Stimulated activated CD8-positive, alpha-beta memory T cell treated with anti-CD3 and anti-CD28 coated beads, Interleukin-4, amount 100 ng/mL, for 4 hours (primary cell): Measurements from ENCODE around the gene GGTLC2.
"Not testable (repeated sequence)": the region's sequence is repeated elsewhere in the genome, so short reads cannot be mapped to it uniquely, and the experiment has no call there.

ENCODE experiments used
- DNase-seq, 2 donors: peaks; one replicate each; pipeline ENCODE4 v3.0.0-alpha.2; 2020; ENCODE audit warnings: low read depth in 2 of 2, low spot score in 1 of 2

The GGTLC2 gene

GRCh38 chr22:22667966-22668880 is 23.8 kb downstream of the GGTLC2 start:
- DNase-seq: no peak

GRCh38 chr22:22669093-22669492 is 24.7 kb downstream of the GGTLC2 start:
- no peak for DNase-seq

GRCh38 chr22:22670076-22670795 is 25.8 kb downstream of the GGTLC2 start:
- DNase-seq: no peak

DNA sequence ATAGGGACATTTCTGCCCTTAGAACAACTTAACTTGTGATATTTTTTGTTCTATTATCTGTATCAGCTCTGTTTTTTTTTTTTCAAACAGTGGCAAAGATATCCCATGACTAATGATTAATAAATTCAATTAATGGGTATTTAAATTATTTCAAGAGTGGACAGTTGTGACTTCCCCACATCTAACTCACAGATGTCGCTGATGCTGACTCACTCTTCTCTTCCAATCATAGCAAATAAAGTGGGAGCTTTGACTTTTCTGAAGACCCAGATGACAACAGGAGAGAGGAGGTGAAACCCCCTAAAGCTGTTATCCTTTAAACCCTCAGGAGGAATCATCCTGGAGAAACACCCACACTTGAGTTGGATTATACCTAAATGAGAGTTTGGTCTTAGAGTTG is 27.1 kb downstream of the GGTLC2 start:
- no peak for DNase-seq

- DNase-seq: no peak
Observed at GRCh38 chr22:22673099-22673498, 28.7 kb downstream of the GGTLC2 start.

DNA sequence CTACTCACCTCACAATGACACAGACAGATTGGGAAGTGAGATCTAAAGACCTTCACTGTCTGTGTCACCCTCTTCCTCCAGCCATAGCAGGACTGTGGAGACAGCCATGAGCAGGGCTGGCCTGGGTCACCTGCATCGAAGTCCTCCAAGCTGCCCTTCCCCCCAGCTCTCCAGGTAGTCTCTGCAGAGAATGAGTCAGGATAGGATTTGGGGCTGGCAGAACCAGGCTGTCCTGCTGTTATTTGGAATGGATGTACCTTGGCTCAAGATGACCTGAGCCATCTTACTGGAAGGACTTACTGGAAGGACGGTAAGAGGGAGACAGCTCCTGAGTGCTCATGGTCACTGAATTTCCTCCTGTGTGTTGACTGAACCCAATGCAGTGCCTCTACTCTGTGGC is 29.2 kb downstream of the GGTLC2 start:
- no peak for DNase-seq

DNA sequence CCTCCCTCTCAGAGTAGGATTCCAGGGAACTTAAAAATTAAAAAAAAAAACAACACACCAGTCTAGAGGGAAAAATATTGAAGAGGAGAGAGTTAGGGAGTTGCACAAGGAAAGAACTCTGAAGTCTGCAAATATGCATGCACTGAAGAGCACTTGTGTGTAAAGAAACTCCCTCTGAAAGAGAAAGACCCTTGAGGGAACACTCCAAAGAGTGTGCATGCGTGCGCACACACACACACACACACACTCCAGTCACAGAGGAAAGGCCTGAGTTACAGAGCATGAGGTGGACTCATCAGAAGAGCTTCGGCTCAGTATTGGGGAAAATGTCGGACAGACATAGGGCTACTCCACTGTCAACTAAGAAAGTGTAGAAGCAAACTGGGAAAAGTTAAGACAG is 30.1 kb downstream of the GGTLC2 start:
- DNase-seq: no peak

- no peak for DNase-seq
Observed at GRCh38 chr22:22678970-22679369, 34.6 kb downstream of the GGTLC2 start.

DNA sequence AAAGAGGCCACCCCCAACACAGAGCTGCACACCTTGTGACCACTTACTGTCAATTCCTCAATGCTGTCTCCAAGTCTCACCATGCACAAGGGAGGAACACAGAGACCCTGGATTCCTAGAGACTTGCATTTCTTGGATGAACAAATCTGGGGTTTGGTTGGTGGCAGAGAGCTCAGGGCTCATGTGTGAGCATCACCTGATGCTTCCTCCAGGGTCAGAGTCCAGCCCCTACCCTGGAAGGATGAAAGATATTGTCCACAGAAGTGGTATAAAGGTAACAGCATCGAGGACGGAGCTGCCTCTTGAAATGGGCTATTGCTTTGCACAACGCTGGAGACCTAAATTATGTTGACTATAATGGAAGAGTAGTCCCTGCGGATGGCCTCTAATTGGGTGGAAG is 36.0 kb downstream of the GGTLC2 start:
- no peak for DNase-seq

GRCh38 chr22:22681221-22681739 is 36.9 kb downstream of the GGTLC2 start:
- DNase-seq: no peak

DNA sequence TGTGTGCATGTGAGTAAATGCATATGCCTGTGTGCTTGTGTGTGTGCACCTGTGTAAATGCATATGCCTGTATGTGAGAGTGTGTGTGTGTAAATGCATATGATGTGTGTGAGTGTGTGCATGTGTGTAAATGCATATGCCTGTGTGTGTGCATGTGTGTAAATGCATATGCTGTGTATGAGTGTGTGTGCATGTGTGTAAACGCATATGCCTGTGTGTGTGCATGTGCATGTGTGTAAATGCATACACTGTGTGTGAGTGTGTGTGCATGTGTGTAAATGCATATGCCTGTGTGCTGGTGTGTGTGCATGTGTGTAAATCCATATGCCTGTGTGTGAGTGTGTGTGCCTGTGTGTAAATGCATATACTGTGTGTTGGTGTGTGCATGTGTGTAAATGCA is 37.8 kb downstream of the GGTLC2 start:
- no peak for DNase-seq

DNA sequence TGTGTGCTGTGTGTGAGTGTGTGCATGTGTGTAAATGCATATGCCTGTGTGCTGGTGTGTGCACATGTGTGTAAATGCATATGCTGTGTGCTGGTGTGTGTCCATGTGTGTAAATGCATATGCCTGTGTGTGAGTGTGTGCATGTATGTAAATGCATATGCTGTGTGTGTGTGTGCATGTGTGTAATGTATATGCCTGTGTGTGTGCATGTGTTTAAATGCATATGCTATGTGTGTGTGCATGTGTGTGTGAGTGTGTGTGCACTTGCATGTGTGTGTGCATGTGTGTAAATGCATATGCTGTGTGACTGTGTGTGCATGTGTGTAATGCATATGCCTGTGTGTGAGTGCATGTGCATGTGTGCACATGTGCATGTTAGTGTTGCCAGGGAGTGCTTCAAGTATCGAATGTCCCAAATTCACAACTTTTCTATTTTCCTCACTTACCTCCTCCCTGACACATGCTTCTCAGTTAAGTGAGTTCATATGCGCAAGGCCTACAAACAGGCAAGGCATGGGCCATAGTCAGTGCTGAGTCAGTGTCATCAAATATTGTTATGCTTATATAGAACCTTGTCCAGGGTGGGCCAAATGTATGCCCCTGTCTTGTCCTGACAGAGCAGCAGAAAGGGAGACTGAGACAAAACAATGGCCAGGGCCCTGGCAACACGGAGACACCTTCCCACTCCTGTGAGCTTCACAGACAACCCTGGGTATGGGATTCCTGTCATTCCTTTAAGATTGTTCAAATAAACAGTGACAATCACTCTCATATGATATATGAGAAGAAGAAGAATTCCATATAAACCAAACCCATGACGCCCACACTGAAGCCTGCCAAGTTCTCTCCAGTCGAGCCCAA is 38.6 kb downstream of the GGTLC2 start:
- no peak for DNase-seq

DNA sequence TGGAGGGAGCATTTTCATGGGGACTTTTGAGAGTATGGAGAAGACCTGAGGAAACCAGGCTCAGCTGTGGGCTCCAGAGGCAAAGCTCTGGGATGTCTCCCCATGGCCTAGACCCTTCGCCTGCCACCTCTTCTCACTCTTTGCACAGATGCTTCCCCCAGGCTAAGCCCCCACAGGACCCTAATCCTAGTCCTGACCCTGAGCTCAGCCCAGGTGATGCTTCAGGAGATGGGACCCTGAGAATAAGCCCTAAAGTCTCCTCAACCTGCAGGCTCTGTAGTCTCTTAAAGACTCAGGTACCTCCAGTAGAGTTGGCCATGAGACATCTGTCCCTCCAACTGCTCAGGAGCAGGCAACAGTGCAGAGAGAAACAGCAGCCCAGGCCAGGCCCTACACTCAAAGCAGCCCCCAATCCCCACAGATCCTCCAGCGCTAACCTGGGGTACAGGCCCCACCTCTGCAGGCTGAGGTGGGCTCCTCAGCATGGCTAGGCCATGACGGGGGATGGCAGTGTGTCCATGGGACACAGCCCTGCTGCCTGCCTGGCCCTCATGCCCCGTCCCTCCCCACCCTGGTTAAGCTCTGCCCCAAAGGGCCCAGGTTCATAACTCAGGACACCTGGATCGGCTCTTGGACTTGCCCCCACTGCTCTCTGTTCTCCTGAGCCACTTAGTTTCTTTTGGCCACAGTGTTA is 39.4 kb downstream of the GGTLC2 start:
- DNase-seq: no peak

- DNase-seq: no peak
Observed at GRCh38 chr22:22684580-22685561, 40.5 kb downstream of the GGTLC2 start.

DNA sequence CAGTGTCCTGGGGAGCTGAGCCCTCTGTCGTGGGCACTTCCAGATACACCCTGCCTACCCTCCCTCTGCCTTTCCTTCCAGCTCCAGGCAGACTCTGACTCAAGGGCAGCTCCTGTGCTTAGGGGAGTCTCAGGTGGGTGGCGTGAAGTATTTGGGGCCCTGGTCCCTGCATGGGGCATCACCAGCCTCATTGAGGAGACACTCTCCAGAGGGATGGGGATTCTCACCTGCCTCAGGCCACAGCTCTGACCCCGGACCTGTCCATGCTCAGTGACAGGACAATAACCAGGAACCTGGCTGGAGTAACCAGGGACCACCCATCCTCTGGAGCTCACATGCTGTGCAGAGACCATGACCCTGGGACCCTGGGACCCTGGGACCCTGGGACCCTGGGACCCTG is 41.2 kb downstream of the GGTLC2 start:
- no peak for DNase-seq

DNA sequence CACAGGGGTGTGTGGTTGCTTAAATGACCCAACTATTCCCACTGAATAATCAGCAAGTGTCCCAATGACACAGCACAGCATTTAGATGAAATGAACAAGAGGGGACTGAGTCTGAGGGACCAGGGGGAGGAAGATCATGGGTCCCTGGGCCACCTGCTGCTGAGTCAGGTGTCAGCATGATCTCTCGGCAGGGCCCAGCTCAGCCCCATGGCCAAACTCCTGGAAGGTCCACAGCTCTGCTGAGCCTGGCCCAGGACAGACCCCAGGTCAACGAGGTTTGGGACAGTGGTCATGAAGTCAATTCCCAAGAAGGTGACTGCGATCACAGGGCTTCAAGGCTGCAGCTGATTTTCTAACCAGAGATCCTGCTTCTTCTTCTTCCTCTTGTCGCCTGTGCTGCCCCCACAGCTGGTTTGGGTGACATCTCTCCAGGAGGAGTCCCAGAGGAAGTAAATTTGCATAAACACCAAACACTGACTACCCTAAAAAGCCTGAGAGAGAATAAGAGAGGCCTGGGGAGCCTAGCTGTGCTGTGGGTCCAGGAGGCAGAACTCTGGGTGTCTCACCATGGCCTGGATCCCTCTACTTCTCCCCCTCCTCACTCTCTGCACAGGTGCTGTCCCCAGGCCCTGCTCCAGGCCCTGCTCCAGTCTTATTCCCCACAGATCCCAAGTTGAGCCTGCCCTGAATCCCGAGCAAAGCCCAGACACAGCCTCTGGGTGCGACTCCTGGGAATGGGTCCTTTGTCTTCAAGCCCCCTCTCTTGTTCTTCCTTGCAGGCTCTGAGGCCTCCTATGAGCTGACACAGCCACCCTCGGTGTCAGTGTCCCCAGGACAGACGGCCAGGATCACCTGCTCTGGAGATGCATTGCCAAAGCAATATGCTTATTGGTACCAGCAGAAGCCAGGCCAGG is 42.0 kb downstream of the GGTLC2 start:
- not testable (repeated sequence) for DNase-seq

DNA sequence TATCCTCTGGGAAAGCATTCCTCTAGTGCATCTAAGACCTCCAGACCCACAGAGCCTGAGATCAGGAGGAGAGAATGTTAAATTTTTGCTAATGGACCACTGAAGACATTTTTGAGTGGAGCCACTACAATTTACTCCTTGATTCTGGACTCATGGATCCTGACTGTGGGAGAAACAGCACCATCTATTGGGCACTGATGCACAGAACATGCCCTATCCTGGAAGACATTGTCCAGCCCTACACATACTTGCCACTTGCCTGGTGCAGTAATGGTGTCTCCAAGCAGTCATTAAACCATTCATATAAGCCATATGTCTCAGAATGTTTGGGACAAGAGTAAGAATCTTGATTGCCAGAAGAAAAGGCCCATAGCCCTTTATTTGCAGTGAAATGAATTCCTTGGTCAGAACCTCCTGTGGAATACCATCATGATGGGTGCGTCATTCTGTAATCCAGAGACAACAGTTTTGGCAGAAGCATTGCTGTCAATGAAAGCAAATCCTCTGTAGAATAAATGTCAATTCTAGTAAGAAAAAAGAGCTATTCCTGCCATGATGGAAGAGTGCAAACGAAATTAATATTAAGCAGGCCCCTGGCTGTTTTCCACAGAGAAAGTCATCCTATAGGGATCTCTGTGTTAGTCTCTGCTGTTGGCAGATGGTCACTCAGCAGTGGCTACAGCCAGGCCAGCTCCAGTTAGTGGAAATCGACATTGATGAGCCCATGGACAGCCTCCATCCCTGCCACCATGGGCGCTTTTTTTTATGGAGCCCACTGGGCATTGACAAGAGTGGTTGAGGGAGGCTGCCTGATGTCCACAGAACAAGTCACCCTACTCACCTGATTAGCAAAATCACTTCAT is 43.5 kb downstream of the GGTLC2 start:
- no peak for DNase-seq
